K562 (cell line): ENCODE data around the gene EN2. TPM values are rescaled to one million over a fixed set of nuclear protein-coding genes. Genes with fewer than 3 reads are reported as not detected.

Experiments used
- ATAC-seq: fragments of 200-7000 bp; cut with Tn5 transposase; 3 replicates; pipeline ENCODE4 v1.9.1; 2020; ENCODE audit warnings: moderate library complexity
- BruUV-seq: library from RNA; stranded (reverse); fragments of 400-500 nt; replicated peaks from 2 replicates; lab custom pipeline; 2021; lab: Mats Ljungman, UMichigan
- CTCF ChIA-PET: fragments of 300-600 bp; formaldehyde crosslinking; extraction: SDS; loops from one replicate; lab custom pipeline; 2021; ENCODE audit warnings: low intra/inter-chr PET ratio; lab: Yijun Ruan, JAX
- POLR2A ChIA-PET: fragments of 300-600, 350-650 bp; sonication (Branson Sonifier 250); formaldehyde crosslinking; extraction: SDS; loops from one replicate; lab custom pipeline; 2021; ENCODE audit warnings: antibody characterized with exemption, inconsistent platforms; lab: Yijun Ruan, JAX
- DNase-seq, 4 experiments: peaks; one replicate each; pipeline versions ENCODE4 v3.0.0 to v3.0.0-alpha.2; 2011 to 2018; ENCODE audit warnings: low spot score in 3 of 4, mixed read lengths in 3 of 4; ENCODE audit errors: extremely low read depth in 1 of 4
- FAIRE-seq: peaks from 2 replicates; lab custom pipeline; 2011; peaks lifted over from hg19 to GRCh38; lab: Jason Lieb, UNC
- H2AFZ ChIP-seq: 2 replicates; pipeline ENCODE4 v1.6.0; 2011; ENCODE audit warnings: low read depth, low read length, control low read depth, inconsistent platforms
- H3K27ac ChIP-seq: fragments of 200-600 bp; 3 replicates; pipeline ENCODE4 v1.8.0; 2011; ENCODE audit warnings: low read depth, mild to moderate bottlenecking, control low read depth, inconsistent platforms, low read length, moderate library complexity, mixed read lengths; ENCODE audit errors: extremely low read depth
- H3K27me3 ChIP-seq, 2 experiments: fragments of 300-600 bp in 1 of 2; 2 replicates in 1 of 2; 3 replicates in 1 of 2; pipeline versions ENCODE4 v1.6.0 to v1.8.0; 2011; ENCODE audit warnings: inconsistent platforms in 2 of 2, low read length in 2 of 2, mild to moderate bottlenecking in 1 of 2, mixed read lengths in 1 of 2, moderate library complexity in 1 of 2; ENCODE audit not compliant: control insufficient read depth in 2 of 2, insufficient read depth in 2 of 2
- H3K36me3 ChIP-seq: fragments of 300-600 bp; 3 replicates; pipeline ENCODE4 v1.8.0; 2011; ENCODE audit warnings: mild to moderate bottlenecking, low read length, inconsistent platforms; ENCODE audit not compliant: control insufficient read depth, insufficient read depth
- H3K4me1 ChIP-seq, 2 experiments: fragments of 200-600 bp in 1 of 2; replicated peaks in 1 of 2; 2 replicates in 1 of 2; 3 replicates in 1 of 2; pipeline versions ENCODE4 v1.5.1 to v1.8.0; 2011; ENCODE audit warnings: inconsistent platforms in 2 of 2, low read length in 2 of 2, mild to moderate bottlenecking in 1 of 2, mixed read lengths in 1 of 2, moderate library complexity in 1 of 2; ENCODE audit not compliant: control insufficient read depth in 2 of 2, insufficient read depth in 2 of 2
- H3K4me2 ChIP-seq: 2 replicates; pipeline ENCODE4 v1.6.1; 2011; ENCODE audit warnings: low read length, control low read depth, inconsistent platforms, mixed read lengths; ENCODE audit not compliant: insufficient read depth
- H3K4me3 ChIP-seq: fragments of 200-600 bp; sonication (generic), shearing (Covaris generic); 2 replicates; pipeline ENCODE4 v1.5.1; 2016; ENCODE audit warnings: control low read depth, inconsistent platforms
- H3K79me2 ChIP-seq: fragments of 200-600 bp; 3 replicates; pipeline ENCODE4 v1.8.0; 2011; ENCODE audit warnings: low read length, inconsistent platforms; ENCODE audit not compliant: control insufficient read depth, insufficient read depth
- H3K9ac ChIP-seq, 2 experiments: 2 replicates each; pipeline versions ENCODE4 v1.6.0 to v1.6.1; 2011; ENCODE audit warnings: low read depth in 2 of 2, low read length in 2 of 2, control low read depth in 1 of 2, inconsistent platforms in 1 of 2, mild to moderate bottlenecking in 1 of 2, mixed read lengths in 1 of 2; ENCODE audit not compliant: insufficient read depth in 1 of 2
- H3K9me1 ChIP-seq: one replicate; pipeline ENCODE4 v1.6.0; 2011; ENCODE audit warnings: inconsistent platforms, mild to moderate bottlenecking, low read length, moderate library complexity; ENCODE audit not compliant: control insufficient read depth, insufficient read depth
- H3K9me3 ChIP-seq: replicated peaks from 2 replicates; pipeline ENCODE4 v1.5.1; 2011; ENCODE audit warnings: low read depth, low read length, inconsistent platforms; ENCODE audit not compliant: control insufficient read depth, insufficient read depth
- H4K20me1 ChIP-seq: replicated peaks from 2 replicates; pipeline ENCODE4 v1.6.1; 2011; ENCODE audit warnings: low read length, inconsistent platforms, mixed read lengths; ENCODE audit not compliant: control insufficient read depth, insufficient read depth
- E2F3 ChIP-seq: fragments of 250-450 bp; sonication (Bioruptor Pico); IDR thresholded peaks from 2 replicates; pipeline ENCODE4 v1.4.0; 2020; ENCODE audit warnings: mild to moderate bottlenecking
- FOXK1 ChIP-seq: sonication (generic); formaldehyde crosslinking; IDR thresholded peaks from 2 replicates; pipeline ENCODE4 v1.8.0; 2022; ENCODE audit warnings: missing genetic modification reagents, mild to moderate bottlenecking, borderline replicate concordance
- HDAC1 ChIP-seq, 2 experiments: fragments of 450-650 bp; IDR thresholded peaks; 2 replicates each; pipeline ENCODE4 v1.6.1; 2016 to 2017; ENCODE audit warnings: inconsistent platforms in 1 of 2, mild to moderate bottlenecking in 1 of 2, moderate library complexity in 1 of 2
- HNRNPLL ChIP-seq: fragments of 200-400 bp; formaldehyde crosslinking; IDR thresholded peaks from 2 replicates; pipeline ENCODE4 v1.6.1; 2017; ENCODE audit warnings: low read length, low read depth, mild to moderate bottlenecking; ENCODE audit not compliant: poor library complexity, severe bottlenecking
- MAZ ChIP-seq, 2 experiments: fragments of 450-650 bp in 1 of 2; sonication (generic) in 1 of 2; formaldehyde crosslinking; IDR thresholded peaks in 1 of 2; conservative IDR thresholded peaks in 1 of 2; 2 replicates each; pipeline versions ENCODE4 v1.4.0 to v1.5.0; 2020; ENCODE audit warnings: mild to moderate bottlenecking in 1 of 2, missing genetic modification reagents in 1 of 2
- PML ChIP-seq: IDR thresholded peaks from 2 replicates; pipeline ENCODE4 v1.6.1; 2012; ENCODE audit warnings: low read length, inconsistent platforms
- RFX5 ChIP-seq: IDR thresholded peaks from 2 replicates; pipeline ENCODE4 v1.6.1; 2011; ENCODE audit warnings: low read depth, mild to moderate bottlenecking, improper control_type of control experiment, low read length
- WGBS: fragments of 100-300 bp; shearing (Covaris generic); methylation state at CpG from one replicate; pipeline ENCODE4 v1.1.6; 2016; ENCODE audit warnings: low coverage, mixed read lengths; ENCODE audit not compliant: insufficient coverage; ENCODE audit errors: missing lambda C conversion rate; 5-methylcytosine and 5-hydroxymethylcytosine counted together
- in situ Hi-C: fragments of 300-500 bp; cut with MboI; formaldehyde crosslinking; loops from 4 replicates; pipeline ENCODE4 v1.15.0; 2018; ENCODE audit warnings: inconsistent platforms, mixed read lengths
- intact Hi-C: fragments of 100-400 bp; cut with micrococcal nuclease; formaldehyde crosslinking; loops from 2 replicates; pipeline ENCODE4 v1.14.2; 2022
- polyA plus RNA-seq, 8 experiments: library from polyadenylated mRNA; depleted of rRNA in 4 of 8; stranded (reverse) in 5 of 8; unstranded in 3 of 8; fragments of >200 nt; fragmentation: Nextera tagmentation in 2 of 8; fragmentation: Illumina TruSeq in 1 of 8; extraction: Ambion mirVana in 2 of 8; extraction: Trizol in 1 of 8; gene quantifications; 2 replicates each; pipeline versions ENCODE4 v1.2.1 to v1.2.3, GENCODE V29; 2011 to 2014; ENCODE audit warnings: inconsistent platforms in 1 of 8, missing spikeins in 1 of 8
- total RNA-seq, 7 experiments: library from RNA; depleted of rRNA in 6 of 7; stranded (reverse); fragments of >200 nt in 6 of 7; fragmentation: Illumina TruSeq in 2 of 7; extraction: Trizol in 2 of 7; gene quantifications; 2 replicates each; pipeline versions ENCODE4 v1.2.1 to v1.2.3, GENCODE V29; 2011 to 2021; ENCODE audit warnings: low replicate concordance in 1 of 7
- TF ChIP-seq, protein P1 (sequence below): fragments of 200-600 bp; sonication (generic); IDR thresholded peaks from one replicate; pipeline ENCODE4 v1.6.1; 2012; ENCODE audit warnings: mild to moderate bottlenecking, low read depth, low read length, inconsistent platforms
- TF ChIP-seq, protein P2 (sequence below): sonication (generic); IDR thresholded peaks from 2 replicates; pipeline ENCODE4 v1.6.1; 2016

EN2 gene
- total and polyA plus RNA-seq, 9 of the 15 experiments (the other 6 are each of a cell fraction or from before 2014, with no cell fraction given), result 0.04 TPM; not detected in 7

DNA sequence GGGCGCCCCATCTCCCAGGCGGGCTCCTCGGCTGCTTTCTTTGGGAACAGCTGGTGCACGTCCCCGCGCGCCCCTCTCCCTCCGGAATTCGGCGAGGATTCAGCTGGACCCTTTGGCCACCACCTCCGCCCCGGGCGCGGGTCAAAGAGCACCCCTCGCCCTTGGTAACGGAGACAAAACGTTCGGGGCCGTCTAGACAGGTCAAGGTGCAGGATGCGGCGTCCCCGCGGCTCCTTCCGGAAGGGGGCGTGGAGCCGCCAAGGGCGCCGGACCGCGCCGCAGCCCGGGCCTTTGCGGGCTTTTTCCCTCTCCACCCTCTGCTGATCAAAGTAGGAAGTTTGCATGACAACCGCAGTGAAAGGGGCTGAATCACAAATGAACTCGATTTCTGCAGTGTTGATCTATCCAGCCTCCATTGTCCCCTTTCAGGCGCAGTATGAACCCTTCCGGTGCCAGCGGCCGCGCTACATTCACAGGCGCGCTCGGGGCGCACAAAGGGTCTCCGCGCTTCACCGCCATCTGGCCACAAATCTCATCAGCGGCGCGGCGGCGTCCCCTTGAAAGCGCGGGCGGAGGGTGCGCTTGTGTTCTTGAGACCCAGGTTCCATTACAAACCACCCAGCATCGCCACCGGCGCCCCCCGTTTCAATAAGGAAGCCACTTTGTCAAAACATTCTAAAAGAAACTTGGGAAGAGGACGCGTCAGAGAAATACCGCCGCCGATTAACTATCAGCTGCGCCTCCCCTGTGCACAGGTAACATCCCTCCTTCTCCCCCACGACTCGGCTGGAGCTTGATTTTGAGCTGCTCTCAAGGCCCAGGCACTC is 52.0 kb downstream of the EN2 start:
- CTCF ChIA-PET, result no interaction called here
- TF ChIP-seq MAZ (CRISPR knock-in tag; conservative IDR thresholded peaks at IDR 0.05 in 1 of 2, IDR thresholded peaks at IDR 0.05 in 1 of 2) (no peak), FOXK1 (CRISPR knock-in tag) (no peak), HNRNPLL (no peak), RFX5 (no peak), E2F3 (CRISPR knock-in tag) (no peak), PML (no peak), HDAC1 (IDR thresholded peaks at IDR 0.05) (no peak)
- TF ChIP-seq, protein P1, sequence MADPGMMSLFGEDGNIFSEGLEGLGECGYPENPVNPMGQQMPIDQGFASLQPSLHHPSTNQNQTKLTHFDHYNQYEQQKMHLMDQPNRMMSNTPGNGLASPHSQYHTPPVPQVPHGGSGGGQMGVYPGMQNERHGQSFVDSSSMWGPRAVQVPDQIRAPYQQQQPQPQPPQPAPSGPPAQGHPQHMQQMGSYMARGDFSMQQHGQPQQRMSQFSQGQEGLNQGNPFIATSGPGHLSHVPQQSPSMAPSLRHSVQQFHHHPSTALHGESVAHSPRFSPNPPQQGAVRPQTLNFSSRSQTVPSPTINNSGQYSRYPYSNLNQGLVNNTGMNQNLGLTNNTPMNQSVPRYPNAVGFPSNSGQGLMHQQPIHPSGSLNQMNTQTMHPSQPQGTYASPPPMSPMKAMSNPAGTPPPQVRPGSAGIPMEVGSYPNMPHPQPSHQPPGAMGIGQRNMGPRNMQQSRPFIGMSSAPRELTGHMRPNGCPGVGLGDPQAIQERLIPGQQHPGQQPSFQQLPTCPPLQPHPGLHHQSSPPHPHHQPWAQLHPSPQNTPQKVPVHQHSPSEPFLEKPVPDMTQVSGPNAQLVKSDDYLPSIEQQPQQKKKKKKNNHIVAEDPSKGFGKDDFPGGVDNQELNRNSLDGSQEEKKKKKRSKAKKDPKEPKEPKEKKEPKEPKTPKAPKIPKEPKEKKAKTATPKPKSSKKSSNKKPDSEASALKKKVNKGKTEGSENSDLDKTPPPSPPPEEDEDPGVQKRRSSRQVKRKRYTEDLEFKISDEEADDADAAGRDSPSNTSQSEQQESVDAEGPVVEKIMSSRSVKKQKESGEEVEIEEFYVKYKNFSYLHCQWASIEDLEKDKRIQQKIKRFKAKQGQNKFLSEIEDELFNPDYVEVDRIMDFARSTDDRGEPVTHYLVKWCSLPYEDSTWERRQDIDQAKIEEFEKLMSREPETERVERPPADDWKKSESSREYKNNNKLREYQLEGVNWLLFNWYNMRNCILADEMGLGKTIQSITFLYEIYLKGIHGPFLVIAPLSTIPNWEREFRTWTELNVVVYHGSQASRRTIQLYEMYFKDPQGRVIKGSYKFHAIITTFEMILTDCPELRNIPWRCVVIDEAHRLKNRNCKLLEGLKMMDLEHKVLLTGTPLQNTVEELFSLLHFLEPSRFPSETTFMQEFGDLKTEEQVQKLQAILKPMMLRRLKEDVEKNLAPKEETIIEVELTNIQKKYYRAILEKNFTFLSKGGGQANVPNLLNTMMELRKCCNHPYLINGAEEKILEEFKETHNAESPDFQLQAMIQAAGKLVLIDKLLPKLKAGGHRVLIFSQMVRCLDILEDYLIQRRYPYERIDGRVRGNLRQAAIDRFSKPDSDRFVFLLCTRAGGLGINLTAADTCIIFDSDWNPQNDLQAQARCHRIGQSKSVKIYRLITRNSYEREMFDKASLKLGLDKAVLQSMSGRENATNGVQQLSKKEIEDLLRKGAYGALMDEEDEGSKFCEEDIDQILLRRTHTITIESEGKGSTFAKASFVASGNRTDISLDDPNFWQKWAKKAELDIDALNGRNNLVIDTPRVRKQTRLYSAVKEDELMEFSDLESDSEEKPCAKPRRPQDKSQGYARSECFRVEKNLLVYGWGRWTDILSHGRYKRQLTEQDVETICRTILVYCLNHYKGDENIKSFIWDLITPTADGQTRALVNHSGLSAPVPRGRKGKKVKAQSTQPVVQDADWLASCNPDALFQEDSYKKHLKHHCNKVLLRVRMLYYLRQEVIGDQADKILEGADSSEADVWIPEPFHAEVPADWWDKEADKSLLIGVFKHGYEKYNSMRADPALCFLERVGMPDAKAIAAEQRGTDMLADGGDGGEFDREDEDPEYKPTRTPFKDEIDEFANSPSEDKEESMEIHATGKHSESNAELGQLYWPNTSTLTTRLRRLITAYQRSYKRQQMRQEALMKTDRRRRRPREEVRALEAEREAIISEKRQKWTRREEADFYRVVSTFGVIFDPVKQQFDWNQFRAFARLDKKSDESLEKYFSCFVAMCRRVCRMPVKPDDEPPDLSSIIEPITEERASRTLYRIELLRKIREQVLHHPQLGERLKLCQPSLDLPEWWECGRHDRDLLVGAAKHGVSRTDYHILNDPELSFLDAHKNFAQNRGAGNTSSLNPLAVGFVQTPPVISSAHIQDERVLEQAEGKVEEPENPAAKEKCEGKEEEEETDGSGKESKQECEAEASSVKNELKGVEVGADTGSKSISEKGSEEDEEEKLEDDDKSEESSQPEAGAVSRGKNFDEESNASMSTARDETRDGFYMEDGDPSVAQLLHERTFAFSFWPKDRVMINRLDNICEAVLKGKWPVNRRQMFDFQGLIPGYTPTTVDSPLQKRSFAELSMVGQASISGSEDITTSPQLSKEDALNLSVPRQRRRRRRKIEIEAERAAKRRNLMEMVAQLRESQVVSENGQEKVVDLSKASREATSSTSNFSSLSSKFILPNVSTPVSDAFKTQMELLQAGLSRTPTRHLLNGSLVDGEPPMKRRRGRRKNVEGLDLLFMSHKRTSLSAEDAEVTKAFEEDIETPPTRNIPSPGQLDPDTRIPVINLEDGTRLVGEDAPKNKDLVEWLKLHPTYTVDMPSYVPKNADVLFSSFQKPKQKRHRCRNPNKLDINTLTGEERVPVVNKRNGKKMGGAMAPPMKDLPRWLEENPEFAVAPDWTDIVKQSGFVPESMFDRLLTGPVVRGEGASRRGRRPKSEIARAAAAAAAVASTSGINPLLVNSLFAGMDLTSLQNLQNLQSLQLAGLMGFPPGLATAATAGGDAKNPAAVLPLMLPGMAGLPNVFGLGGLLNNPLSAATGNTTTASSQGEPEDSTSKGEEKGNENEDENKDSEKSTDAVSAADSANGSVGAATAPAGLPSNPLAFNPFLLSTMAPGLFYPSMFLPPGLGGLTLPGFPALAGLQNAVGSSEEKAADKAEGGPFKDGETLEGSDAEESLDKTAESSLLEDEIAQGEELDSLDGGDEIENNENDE, result no peak
- TF ChIP-seq, protein P2, sequence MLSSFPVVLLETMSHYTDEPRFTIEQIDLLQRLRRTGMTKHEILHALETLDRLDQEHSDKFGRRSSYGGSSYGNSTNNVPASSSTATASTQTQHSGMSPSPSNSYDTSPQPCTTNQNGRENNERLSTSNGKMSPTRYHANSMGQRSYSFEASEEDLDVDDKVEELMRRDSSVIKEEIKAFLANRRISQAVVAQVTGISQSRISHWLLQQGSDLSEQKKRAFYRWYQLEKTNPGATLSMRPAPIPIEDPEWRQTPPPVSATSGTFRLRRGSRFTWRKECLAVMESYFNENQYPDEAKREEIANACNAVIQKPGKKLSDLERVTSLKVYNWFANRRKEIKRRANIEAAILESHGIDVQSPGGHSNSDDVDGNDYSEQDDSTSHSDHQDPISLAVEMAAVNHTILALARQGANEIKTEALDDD, result no peak

More for the DNA sequence above, 52.0 kb downstream of the EN2 start:
- Histone ChIP-seq H4K20me1 (0 out of 2 replicates have a peak, but pooled peaks cover 3% of the 10 kb centered on the region), H3K9me3 (no peaks in the 10 kb centered on the region), H3K79me2 (no peaks in the 10 kb centered on the region), H2AFZ (no peak overlapping the region), H3K4me2 (no peak overlapping the region), H3K9ac (no peak overlapping the region), H3K27ac (no peak overlapping the region), H3K9me1 (no peaks in the 10 kb centered on the region), H3K27me3 (peaks cover 48 to 52% of the 10 kb centered on the region in 2 experiments), H3K36me3 (no peaks in the 10 kb centered on the region), H3K4me3 (no peak overlapping the region), H3K4me1 (peaks cover 0 to 7% of the 10 kb centered on the region in 2 experiments; a peak in 1 of 5 replicates)
- no TSS peak for BruUV-seq
- POLR2A ChIA-PET, result no interaction called here
- DNase-seq (no peak), ATAC-seq (no peak), FAIRE-seq (no peak)
- in situ Hi-C loops, result no loop called here
- intact Hi-C loops, result no loop called here
- 27% methylated on average over 60 of the region's 68 CpGs for WGBS
